T-helper 1 cell treated with Interleukin-12 subunit alpha and Interleukin-12 subunit beta and Interleukin-4 antibody, amounts not matched to agents 30 μg/mL and 1 μg/mL, for 36 hours (primary cell): ENCODE measurements around the gene SLC44A1.

Experiments used
- H3K27ac Mint-ChIP-seq: one replicate; pipeline ENCODE4 v1.8.0; 2021; ENCODE audit warnings: mild to moderate bottlenecking, mixed read lengths
- H3K27me3 Mint-ChIP-seq: one replicate; pipeline ENCODE4 v1.8.0; 2021; ENCODE audit warnings: low read depth, mixed read lengths
- H3K36me3 Mint-ChIP-seq: one replicate; pipeline ENCODE4 v1.8.0; 2021; ENCODE audit warnings: low read depth, mixed read lengths
- H3K4me1 Mint-ChIP-seq: one replicate; pipeline ENCODE4 v1.8.0; 2021; ENCODE audit warnings: low read depth, mixed read lengths
- H3K4me3 Mint-ChIP-seq: one replicate; pipeline ENCODE4 v1.8.0; 2021; ENCODE audit warnings: mild to moderate bottlenecking, moderate library complexity, mixed read lengths
- H3K9me3 Mint-ChIP-seq: one replicate; pipeline ENCODE4 v1.8.0; 2021; ENCODE audit warnings: mixed read lengths

The SLC44A1 gene

DNA sequence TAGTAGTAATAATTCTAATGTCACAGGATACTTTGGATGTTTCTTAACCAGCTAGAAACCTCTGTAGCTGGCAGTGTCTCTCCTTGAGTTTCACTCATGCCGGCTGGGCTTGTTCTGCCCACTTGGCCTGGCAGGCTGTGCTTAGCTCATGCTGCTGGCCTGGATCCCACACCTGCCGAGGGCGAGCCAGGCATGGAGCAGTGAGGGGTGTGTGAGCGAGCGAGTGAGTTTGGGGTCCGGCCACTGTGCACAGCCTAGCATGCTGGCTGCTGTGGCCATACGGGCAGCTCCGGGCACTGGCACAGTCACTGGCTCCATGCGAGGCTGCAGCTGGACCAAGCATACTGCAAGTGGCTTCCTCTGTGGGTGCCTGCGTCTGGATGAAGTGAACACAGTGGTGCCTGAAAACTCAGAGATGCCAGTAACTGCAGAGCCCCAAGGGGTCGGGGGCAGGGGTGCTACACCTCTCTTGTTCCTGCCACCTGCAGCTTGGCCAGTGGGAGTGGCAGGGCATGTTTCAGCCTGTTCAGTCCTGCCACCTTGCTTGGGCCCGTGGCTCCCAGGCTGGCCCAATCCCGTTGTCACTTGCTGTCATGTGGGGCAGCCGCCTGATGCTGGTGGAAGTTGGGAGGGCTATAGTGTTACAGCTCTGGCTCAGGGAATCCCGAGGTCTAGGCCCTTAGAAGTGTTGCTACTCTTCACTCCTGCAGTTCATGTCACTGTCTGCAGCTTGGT, 213.3 kb downstream of the SLC44A1 start:
- Mint-ChIP-seq H3K36me3 (peaks cover 11% of the 10 kb centered on the region), H3K4me3 (no peak overlapping the region), H3K27me3 (no peaks in the 10 kb centered on the region), H3K4me1 (no peaks in the 10 kb centered on the region), H3K9me3 (peaks cover 13% of the 10 kb centered on the region), H3K27ac (no peak overlapping the region)

DNA sequence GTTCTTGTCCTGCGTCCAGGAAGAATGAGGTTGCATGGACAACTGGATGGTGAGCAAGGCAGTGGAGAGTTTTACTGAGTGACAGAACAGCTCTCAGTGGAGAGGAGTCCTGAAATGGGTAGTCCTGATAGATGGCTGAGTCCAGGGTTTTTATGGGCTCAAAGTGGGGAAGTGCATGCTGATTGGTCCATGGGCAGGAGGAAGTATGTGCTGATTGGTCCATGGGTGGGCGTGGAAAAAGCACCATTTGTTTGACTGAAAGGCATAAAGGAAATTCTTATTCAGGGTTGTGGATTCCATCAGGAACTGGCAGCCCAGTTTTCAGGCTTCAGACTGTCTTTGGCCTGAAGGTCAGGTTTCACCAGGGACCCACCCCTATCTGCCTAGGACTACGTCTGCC, 214.0 kb downstream of the SLC44A1 start:
- Mint-ChIP-seq H3K4me1 (no peaks in the 10 kb centered on the region), H3K4me3 (no peak overlapping the region), H3K27ac (no peak overlapping the region), H3K27me3 (no peaks in the 10 kb centered on the region), H3K9me3 (peaks cover 13% of the 10 kb centered on the region), H3K36me3 (peaks cover 11% of the 10 kb centered on the region)

DNA sequence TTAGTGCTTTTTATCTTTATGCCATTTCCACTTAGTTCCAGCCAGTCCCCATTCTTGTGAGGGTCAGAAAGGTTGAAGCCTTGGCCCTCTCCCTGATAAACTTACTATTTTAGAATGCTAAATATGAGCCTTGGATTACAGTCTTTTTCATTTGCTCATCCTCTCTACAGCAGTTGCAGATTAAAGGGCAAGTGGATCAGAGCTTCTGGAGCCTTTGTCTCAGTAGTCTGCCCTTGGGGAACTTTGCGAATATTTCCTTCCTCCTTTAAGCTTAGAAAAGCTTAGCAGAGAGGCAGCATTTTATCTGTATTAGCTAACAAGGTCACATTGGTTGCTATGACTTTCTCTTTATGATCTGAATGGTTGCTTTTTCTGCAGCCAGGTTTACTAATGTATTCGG, 214.9 kb downstream of the SLC44A1 start:
- no peaks in the 10 kb centered on the region for H3K27me3 Mint-ChIP-seq

DNA sequence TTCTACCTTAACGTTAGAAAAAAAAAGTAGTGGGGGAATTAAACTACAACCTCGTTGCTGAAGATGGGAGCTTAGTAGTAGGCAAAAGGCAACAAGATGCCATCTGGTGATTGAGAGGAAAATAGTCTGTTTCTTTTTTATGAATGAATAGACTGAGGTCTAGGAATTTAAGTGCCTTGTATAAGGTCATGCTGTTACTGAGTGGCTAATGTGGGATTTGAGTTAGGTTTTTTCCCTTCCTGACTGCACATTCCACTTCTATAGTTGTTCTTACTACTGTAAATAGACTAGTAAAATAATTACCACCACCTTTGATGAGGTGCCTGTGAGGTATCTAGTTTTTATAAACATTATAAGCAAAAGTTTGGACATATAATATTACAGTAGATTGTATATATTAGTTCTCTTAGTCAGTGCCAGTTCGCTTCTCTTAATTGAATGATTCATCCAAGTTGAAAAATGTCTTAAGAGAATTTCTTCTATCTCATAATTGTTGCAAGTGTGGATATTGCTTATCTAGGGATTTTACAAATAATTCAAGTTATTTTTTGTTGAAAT, 222.5 kb downstream of the SLC44A1 start:
- Mint-ChIP-seq H3K9me3 (no peaks in the 10 kb centered on the region), H3K27ac (no peak overlapping the region), H3K4me1 (no peaks in the 10 kb centered on the region), H3K27me3 (no peaks in the 10 kb centered on the region), H3K36me3 (peaks cover 16% of the 10 kb centered on the region), H3K4me3 (no peak overlapping the region)

More for the DNA sequence above, 214.9 kb downstream of the SLC44A1 start:
- Mint-ChIP-seq H3K4me3 (no peak overlapping the region), H3K36me3 (peaks cover 13% of the 10 kb centered on the region), H3K9me3 (peaks cover 13% of the 10 kb centered on the region), H3K4me1 (no peaks in the 10 kb centered on the region), H3K27ac (no peak overlapping the region)

DNA sequence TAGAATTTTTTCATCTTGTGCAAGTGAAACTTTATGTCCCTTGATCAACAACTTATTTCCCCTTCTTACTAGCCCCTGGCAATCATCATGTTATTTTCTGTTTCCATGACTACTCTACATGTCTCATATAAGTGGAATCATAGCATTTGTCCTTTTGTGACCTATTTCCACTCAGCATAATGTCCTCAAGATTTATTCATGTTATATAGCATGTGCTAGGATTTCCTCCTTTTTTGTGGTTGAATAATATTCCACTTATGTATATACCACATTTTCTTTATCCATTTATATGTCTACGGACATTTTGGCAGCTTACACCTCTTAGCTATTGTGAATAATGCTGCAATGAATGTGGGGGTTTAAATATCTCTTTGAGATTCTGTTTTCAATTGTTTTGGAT, 224.4 kb downstream of the SLC44A1 start:
- Mint-ChIP-seq H3K36me3 (peaks cover 16% of the 10 kb centered on the region), H3K4me1 (no peaks in the 10 kb centered on the region), H3K9me3 (no peaks in the 10 kb centered on the region), H3K27me3 (no peaks in the 10 kb centered on the region), H3K27ac (no peak overlapping the region), H3K4me3 (no peak overlapping the region)

DNA sequence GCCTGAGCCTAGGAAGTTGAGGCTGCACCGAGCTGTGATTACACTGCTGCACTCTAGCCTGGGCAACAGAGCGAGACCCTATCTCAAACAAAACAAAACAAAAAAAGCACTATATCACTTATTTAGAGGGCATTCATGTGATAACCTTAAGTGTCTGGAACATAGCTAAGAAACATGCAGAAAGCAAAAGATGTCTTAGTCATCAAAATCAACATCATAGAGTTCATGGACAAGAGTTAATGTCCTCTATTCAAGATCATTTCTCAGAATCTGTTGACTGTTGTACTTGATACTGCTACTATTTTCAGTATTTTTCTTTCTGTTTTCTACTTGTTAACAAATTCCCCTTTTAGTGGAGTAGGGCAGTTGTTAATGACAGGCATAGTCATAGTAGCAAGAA, 228.8 kb downstream of the SLC44A1 start:
- no peak overlapping the region for H3K4me3 Mint-ChIP-seq
- H3K4me1 Mint-ChIP-seq = no peaks in the 10 kb centered on the region
- H3K9me3 Mint-ChIP-seq = no peaks in the 10 kb centered on the region
- H3K36me3 Mint-ChIP-seq = peaks cover 5% of the 10 kb centered on the region
- no peaks in the 10 kb centered on the region for H3K27me3 Mint-ChIP-seq
- H3K27ac Mint-ChIP-seq = no peak overlapping the region

DNA sequence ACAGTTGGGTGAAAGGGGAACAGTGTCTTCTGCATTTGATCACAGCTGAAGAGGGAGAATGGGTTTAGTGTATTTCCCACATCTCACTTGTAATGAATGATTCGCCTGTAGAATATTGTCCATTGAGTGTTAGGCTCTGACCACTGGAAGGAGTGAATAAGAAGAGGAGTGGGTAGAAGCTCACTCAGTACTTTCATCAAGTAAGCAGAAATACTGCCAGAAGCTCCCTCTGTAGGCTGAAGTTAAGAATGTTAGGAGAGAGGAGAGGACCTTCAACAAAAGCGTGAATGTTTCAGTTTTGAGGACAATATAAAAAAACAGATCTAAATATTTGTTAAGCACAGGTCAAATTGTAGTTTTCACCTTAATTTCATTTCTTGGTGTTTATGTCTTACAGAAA, 230.9 kb downstream of the SLC44A1 start:
- Mint-ChIP-seq H3K4me3 (no peak overlapping the region), H3K36me3 (peaks cover 3% of the 10 kb centered on the region), H3K9me3 (no peaks in the 10 kb centered on the region), H3K4me1 (no peaks in the 10 kb centered on the region), H3K27me3 (no peaks in the 10 kb centered on the region), H3K27ac (no peak overlapping the region)

DNA sequence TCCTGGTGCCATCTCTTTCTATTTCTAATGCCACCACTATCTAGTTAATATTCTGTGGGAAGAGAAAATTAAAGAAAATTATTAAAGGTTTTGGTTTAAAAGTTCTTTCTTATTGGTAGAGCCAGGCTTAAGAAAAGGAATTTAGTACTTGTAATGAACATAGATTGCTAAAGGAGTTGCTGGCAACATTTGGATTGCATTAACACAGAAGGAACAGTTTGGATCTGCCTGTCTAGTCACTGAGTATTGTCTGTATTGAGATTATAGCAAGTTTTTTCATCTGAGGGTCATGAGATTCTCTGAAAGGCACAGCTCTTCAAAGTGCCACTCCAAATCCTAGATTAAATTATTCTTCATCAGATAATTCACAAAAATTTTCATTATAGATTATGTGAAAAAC, 235.4 kb downstream of the SLC44A1 start:
- Mint-ChIP-seq H3K27ac (no peak overlapping the region), H3K4me3 (no peak overlapping the region), H3K27me3 (no peaks in the 10 kb centered on the region)

DNA sequence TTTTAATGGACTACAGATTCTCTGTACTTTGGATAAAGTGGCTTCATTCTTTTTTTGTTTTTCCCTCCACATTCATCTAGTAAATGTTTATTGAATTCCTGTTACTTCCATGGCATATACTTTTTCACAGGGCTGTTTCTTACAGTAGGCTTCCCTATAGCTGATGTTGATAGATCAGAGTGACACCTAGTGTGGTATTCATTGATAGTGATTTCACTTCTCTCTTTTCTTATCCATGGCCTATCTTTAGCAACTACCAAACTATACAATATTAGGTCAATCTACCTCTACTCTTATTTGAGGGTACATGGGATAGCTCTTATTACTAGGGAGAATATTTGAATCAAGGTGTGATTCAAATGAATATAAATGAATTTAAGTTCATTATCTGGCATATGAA, 239.2 kb downstream of the SLC44A1 start:
- no peaks in the 10 kb centered on the region for H3K9me3 Mint-ChIP-seq
- no peak overlapping the region for H3K4me3 Mint-ChIP-seq
- H3K27me3 Mint-ChIP-seq = no peaks in the 10 kb centered on the region
- H3K4me1 Mint-ChIP-seq = no peaks in the 10 kb centered on the region
- H3K36me3 Mint-ChIP-seq = no peaks in the 10 kb centered on the region
- no peak overlapping the region for H3K27ac Mint-ChIP-seq

More for the DNA sequence above, 235.4 kb downstream of the SLC44A1 start:
- no peaks in the 10 kb centered on the region for H3K9me3 Mint-ChIP-seq
- H3K4me1 Mint-ChIP-seq = no peaks in the 10 kb centered on the region
- no peaks in the 10 kb centered on the region for H3K36me3 Mint-ChIP-seq

DNA sequence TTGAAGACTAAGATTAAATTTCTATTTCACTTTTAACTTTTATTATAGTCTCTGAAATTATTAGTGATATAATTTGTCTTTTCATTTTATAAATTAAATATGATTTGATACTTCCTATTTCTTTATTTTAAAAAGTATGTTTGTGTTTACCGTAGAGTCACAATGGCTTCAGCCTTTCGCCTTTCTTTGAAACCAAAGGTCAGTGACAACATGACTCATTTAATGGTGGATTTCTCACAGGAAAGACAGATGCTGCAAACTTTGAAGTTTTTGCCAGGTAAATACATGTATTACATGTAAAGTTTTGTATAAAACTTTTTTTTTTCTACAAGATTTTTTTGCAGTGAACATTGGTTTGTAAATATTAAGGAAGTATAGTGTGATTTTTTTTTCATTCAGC, 239.8 kb downstream of the SLC44A1 start:
- no peaks in the 10 kb centered on the region for H3K4me1 Mint-ChIP-seq
- no peak overlapping the region for H3K4me3 Mint-ChIP-seq
- no peak overlapping the region for H3K27ac Mint-ChIP-seq
- H3K27me3 Mint-ChIP-seq = no peaks in the 10 kb centered on the region
- H3K9me3 Mint-ChIP-seq = no peaks in the 10 kb centered on the region
- no peaks in the 10 kb centered on the region for H3K36me3 Mint-ChIP-seq

DNA sequence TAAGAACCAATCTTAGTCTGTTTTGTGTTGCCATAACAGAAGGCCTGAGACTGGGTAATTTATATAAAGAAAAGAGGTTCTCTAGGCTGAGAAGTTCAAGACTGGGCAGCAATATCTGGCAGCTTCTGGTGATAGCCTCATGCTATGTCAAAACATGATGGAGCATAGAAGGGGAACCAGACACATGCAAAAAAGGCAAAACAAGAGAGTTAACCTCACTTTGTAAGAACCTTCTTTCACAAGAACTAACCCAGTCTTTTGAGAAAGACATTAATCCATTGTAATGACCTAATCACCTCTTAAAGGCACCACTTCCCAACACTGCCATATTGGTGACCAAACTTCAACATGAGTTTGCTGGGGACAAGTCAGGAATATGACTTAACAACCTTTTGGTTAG, 240.7 kb downstream of the SLC44A1 start:
- no peak overlapping the region for H3K4me3 Mint-ChIP-seq
- H3K4me1 Mint-ChIP-seq = no peaks in the 10 kb centered on the region
- H3K27ac Mint-ChIP-seq = no peak overlapping the region
- H3K36me3 Mint-ChIP-seq = no peaks in the 10 kb centered on the region
- H3K9me3 Mint-ChIP-seq = no peaks in the 10 kb centered on the region
- H3K27me3 Mint-ChIP-seq = no peaks in the 10 kb centered on the region
